ENCODE measurements around the gene RRAGC.

DNA sequence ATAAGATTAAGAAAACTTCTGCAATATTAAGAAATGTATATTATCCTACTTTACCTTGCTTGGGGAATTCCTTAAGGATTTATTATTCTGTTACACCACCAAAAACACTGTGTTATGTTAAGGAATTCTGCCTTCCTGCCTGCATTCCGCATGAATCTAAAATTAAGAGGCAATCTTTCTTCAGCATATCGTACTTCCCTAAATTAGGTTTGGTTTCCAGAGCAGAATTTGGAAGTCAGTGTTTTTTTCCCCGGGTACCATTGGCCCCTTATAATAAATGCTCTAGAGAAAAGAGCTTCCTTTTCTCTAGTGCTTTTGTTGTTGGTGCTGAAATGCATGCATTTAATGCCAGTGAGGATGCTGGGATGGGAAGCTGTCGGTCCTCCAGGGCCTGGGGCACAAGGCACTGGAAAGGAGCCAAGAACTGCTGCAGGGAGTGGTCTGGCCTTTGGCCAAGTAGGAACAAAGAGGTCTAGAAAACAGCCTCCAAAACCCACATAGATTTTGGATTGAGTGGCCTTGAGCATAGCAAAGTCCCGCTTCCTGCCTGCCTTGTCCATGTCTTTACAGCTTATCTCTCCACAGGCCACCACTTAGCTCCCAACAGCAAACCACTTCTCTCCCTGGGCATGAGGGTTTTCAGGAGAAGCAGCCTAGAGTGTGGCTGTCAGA lies 69.9 kb downstream of the RRAGC start:
- TF ChIP-seq, protein P1, sequence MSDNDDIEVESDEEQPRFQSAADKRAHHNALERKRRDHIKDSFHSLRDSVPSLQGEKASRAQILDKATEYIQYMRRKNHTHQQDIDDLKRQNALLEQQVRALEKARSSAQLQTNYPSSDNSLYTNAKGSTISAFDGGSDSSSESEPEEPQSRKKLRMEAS (IDR thresholded peaks at IDR 0.05; ENCODE audit: insufficient read depth, insufficient read length): no peak
- TF ChIP-seq MYC (IDR thresholded peaks at IDR 0.05; ENCODE audit: low read depth, low read length) (no peak), POLR2A (IDR thresholded peaks at IDR 0.05; ENCODE audit: low read depth, low read length) (no peak), EZH2 (IDR thresholded peaks at IDR 0.05; ENCODE audit: borderline replicate concordance, low read depth, low read length, severe bottlenecking) (no peak), POLR2AphosphoS5 (IDR thresholded peaks at IDR 0.05; ENCODE audit: insufficient read depth, low read depth, low read length) (no peak), JUN (IDR thresholded peaks at IDR 0.05; ENCODE audit: borderline replicate concordance, insufficient read depth, insufficient read length, low read depth) (no peak)
- TF ChIP-seq, protein P2, sequence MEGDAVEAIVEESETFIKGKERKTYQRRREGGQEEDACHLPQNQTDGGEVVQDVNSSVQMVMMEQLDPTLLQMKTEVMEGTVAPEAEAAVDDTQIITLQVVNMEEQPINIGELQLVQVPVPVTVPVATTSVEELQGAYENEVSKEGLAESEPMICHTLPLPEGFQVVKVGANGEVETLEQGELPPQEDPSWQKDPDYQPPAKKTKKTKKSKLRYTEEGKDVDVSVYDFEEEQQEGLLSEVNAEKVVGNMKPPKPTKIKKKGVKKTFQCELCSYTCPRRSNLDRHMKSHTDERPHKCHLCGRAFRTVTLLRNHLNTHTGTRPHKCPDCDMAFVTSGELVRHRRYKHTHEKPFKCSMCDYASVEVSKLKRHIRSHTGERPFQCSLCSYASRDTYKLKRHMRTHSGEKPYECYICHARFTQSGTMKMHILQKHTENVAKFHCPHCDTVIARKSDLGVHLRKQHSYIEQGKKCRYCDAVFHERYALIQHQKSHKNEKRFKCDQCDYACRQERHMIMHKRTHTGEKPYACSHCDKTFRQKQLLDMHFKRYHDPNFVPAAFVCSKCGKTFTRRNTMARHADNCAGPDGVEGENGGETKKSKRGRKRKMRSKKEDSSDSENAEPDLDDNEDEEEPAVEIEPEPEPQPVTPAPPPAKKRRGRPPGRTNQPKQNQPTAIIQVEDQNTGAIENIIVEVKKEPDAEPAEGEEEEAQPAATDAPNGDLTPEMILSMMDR (IDR thresholded peaks at IDR 0.05; ENCODE audit: extremely low read depth in 1 of 2, insufficient read depth in 1 of 2, low read depth in 1 of 2, low read length in 2 of 2): no peak

All from endothelial cell of umbilical vein (primary cell).